ENCODE results near the gene ALX4.

DNA sequence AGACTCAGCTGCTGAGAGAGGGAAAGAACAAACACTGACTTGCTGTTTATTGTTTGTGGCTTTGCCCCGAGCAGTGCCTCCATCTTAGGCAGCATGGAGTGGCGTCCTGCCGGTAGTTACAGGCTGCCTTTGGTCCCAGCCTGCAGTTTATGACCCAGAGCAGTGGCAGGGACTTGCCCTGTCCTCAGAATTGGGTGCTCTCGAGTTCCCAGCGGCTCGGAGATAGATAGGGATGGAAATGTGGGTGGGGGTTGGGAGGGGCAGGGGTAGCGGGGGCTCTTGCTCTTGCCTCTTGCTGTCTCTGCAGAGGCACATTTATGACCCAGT, 3.1 kb downstream of the ALX4 start:
- TF ChIP-seq POLR2A (IDR thresholded peaks at IDR 0.05; ENCODE audit: low read depth, low read length) (no peak), POLR2AphosphoS5 (IDR thresholded peaks at IDR 0.05; ENCODE audit: low read depth, low read length) (no peak), SPI1 (IDR thresholded peaks at IDR 0.05; ENCODE audit: low read depth, low read length) (no peak), TAF1 (IDR thresholded peaks at IDR 0.05; ENCODE audit: low read depth, low read length) (no peak), POU2F2 (IDR thresholded peaks at IDR 0.05; ENCODE audit: low read depth, low read length) (no peak), PAX5 (IDR thresholded peaks at IDR 0.05; ENCODE audit: insufficient read depth, low read length, severe bottlenecking) (no peak)

All from GM12891 (cell line).